IMR-90 (cell line): ENCODE data around the gene DSP. TPM values are rescaled to one million over a fixed set of nuclear protein-coding genes. Genes with fewer than 3 reads are reported as not detected.

Experiments used
- ATAC-seq: fragments of 200-7000 bp; cut with Tn5 transposase; 2 replicates; pipeline ENCODE4 v1.9.1; 2020; ENCODE audit warnings: low read depth, mild to moderate bottlenecking, moderate library complexity
- BruUV-seq: library from RNA; stranded (reverse); fragments of 400-500 nt; replicated peaks from 2 replicates; lab custom pipeline; 2021; lab: Mats Ljungman, UMichigan
- CTCF ChIA-PET: fragments of 300-600 bp; formaldehyde crosslinking; extraction: SDS; loops from one replicate; lab custom pipeline; 2021; ENCODE audit warnings: antibody characterized with exemption; lab: Yijun Ruan, JAX
- POLR2A ChIA-PET: fragments of 300-600 bp; sonication (Branson Sonifier 250); formaldehyde crosslinking; loops from one replicate; lab custom pipeline; 2022; ENCODE audit warnings: antibody characterized with exemption; ENCODE audit not compliant: unreplicated experiment; lab: Charles Lee
- DNase-seq: peaks from one replicate; pipeline ENCODE4 v3.0.0; 2013
- H2AFZ ChIP-seq: replicated peaks from 2 replicates; pipeline ENCODE3; 2013; ENCODE audit warnings: low read length, mild to moderate bottlenecking; ENCODE audit not compliant: poor library complexity
- H2AK5ac ChIP-seq: 2 replicates; pipeline ENCODE4 v1.6.1; 2013; ENCODE audit warnings: low read depth, low read length, inconsistent platforms
- H2AK9ac ChIP-seq: replicated peaks from 2 replicates; pipeline ENCODE3; 2013; ENCODE audit warnings: mild to moderate bottlenecking, low read depth, low read length, moderate library complexity; ENCODE audit not compliant: poor library complexity
- H2BK120ac ChIP-seq: 2 replicates; pipeline ENCODE4 v1.6.1; 2013; ENCODE audit warnings: low read depth, low read length, inconsistent platforms
- H2BK15ac ChIP-seq: 3 replicates; pipeline ENCODE4 v1.6.1; 2013; ENCODE audit warnings: low read depth, low read length, inconsistent platforms
- H2BK20ac ChIP-seq: 2 replicates; pipeline ENCODE4 v1.6.1; 2013; ENCODE audit warnings: low read depth, mild to moderate bottlenecking, inconsistent platforms, low read length, moderate library complexity
- H2BK5ac ChIP-seq: 2 replicates; pipeline ENCODE4 v1.6.1; 2013; ENCODE audit warnings: mild to moderate bottlenecking, low read depth, low read length, inconsistent platforms; ENCODE audit not compliant: poor library complexity, severe bottlenecking
- H3K14ac ChIP-seq: replicated peaks from 2 replicates; pipeline ENCODE4 v1.6.1; 2013; ENCODE audit warnings: low read depth, low read length, inconsistent platforms
- H3K18ac ChIP-seq: 2 replicates; pipeline ENCODE4 v1.6.1; 2013; ENCODE audit warnings: low read depth, low read length, control low read depth
- H3K23ac ChIP-seq: 2 replicates; pipeline ENCODE4 v1.6.1; 2013; ENCODE audit warnings: low read depth, low read length, inconsistent platforms
- H3K27ac ChIP-seq: 2 replicates; pipeline ENCODE4 v1.5.1; 2013; ENCODE audit warnings: mild to moderate bottlenecking, control low read depth, low read length; ENCODE audit not compliant: insufficient read depth
- H3K27me3 ChIP-seq: 2 replicates; pipeline ENCODE4 v1.6.1; 2013; ENCODE audit warnings: low read length; ENCODE audit not compliant: control insufficient read depth, insufficient read depth
- H3K36me3 ChIP-seq: 2 replicates; pipeline ENCODE4 v1.6.1; 2013; ENCODE audit warnings: low read length, mixed read lengths; ENCODE audit not compliant: control insufficient read depth, insufficient read depth
- H3K4ac ChIP-seq: 2 replicates; pipeline ENCODE4 v1.6.1; 2013; ENCODE audit warnings: low read depth, low read length, inconsistent platforms
- H3K4me1 ChIP-seq: 2 replicates; pipeline ENCODE4 v1.6.1; 2013; ENCODE audit warnings: low read length, mixed read lengths; ENCODE audit not compliant: control insufficient read depth, insufficient read depth
- H3K4me2 ChIP-seq: 2 replicates; pipeline ENCODE4 v1.6.1; 2013; ENCODE audit warnings: low read depth, mild to moderate bottlenecking, control low read depth, low read length, moderate library complexity
- H3K4me3 ChIP-seq: 2 replicates; pipeline ENCODE4 v1.5.1; 2013; ENCODE audit warnings: low read depth, mild to moderate bottlenecking, control low read depth, low read length, moderate library complexity; ENCODE audit not compliant: insufficient read depth
- H3K56ac ChIP-seq: 2 replicates; pipeline ENCODE4 v1.6.1; 2013; ENCODE audit warnings: low read length, inconsistent platforms; ENCODE audit not compliant: insufficient read depth; ENCODE audit errors: extremely low read depth
- H3K79me1 ChIP-seq, 2 experiments: 2 replicates each; pipeline ENCODE4 v1.6.1; 2013; ENCODE audit warnings: low read length in 2 of 2, inconsistent platforms in 1 of 2, low read depth in 1 of 2
- H3K9ac ChIP-seq: 2 replicates; pipeline ENCODE4 v1.6.1; 2013; ENCODE audit warnings: low read depth, low read length, control low read depth
- H3K9me1 ChIP-seq: 2 replicates; pipeline ENCODE4 v1.6.1; 2013; ENCODE audit warnings: low read length, inconsistent platforms; ENCODE audit not compliant: insufficient read depth
- H3K9me3 ChIP-seq: 2 replicates; pipeline ENCODE4 v1.6.1; 2013; ENCODE audit warnings: low read length; ENCODE audit not compliant: control insufficient read depth, insufficient read depth
- H4K20me1 ChIP-seq: 2 replicates; pipeline ENCODE4 v1.6.1; 2013; ENCODE audit warnings: low read length, inconsistent platforms; ENCODE audit not compliant: insufficient read depth
- H4K5ac ChIP-seq: 2 replicates; pipeline ENCODE4 v1.6.1; 2013; ENCODE audit warnings: mild to moderate bottlenecking, low read depth, low read length, control low read depth
- H4K8ac ChIP-seq, 2 experiments: 2 replicates each; pipeline ENCODE4 v1.6.1; 2013; ENCODE audit warnings: low read depth in 2 of 2, low read length in 2 of 2, control low read depth in 1 of 2, inconsistent platforms in 1 of 2
- H4K91ac ChIP-seq: 2 replicates; pipeline ENCODE4 v1.6.1; 2013; ENCODE audit warnings: low read depth, low read length, inconsistent platforms; ENCODE audit not compliant: insufficient read depth
- CEBPB ChIP-seq: IDR thresholded peaks from 2 replicates; pipeline ENCODE4 v1.6.1; 2012; ENCODE audit warnings: low read depth, low read length, improper control_type of control experiment
- CHD1 ChIP-seq: IDR thresholded peaks from 2 replicates; pipeline ENCODE4 v1.6.1; 2012; ENCODE audit warnings: low read depth, low read length, improper control_type of control experiment
- ELK1 ChIP-seq: fragments of 150-350 bp; IDR thresholded peaks from 2 replicates; pipeline ENCODE4 v1.6.1; 2016; ENCODE audit warnings: low read depth, mild to moderate bottlenecking, low read length, moderate library complexity, borderline replicate concordance
- POLR2A ChIP-seq: IDR thresholded peaks from 2 replicates; pipeline ENCODE4 v1.6.1; 2012; ENCODE audit warnings: mild to moderate bottlenecking, low read depth, low read length
- RCOR1 ChIP-seq: IDR thresholded peaks from 2 replicates; pipeline ENCODE4 v1.6.1; 2012; ENCODE audit warnings: mild to moderate bottlenecking, low read length, improper control_type of control experiment; ENCODE audit not compliant: insufficient replicate concordance
- WGBS, 2 experiments: methylation state at CpG; one replicate each; pipeline versions ENCODE4 v1.1.5 to v1.1.7; 2013; ENCODE audit warnings: missing lambda C conversion rate in 2 of 2; ENCODE audit not compliant: insufficient read length in 1 of 2; ENCODE audit errors: extremely low coverage in 2 of 2; 5-methylcytosine and 5-hydroxymethylcytosine counted together
- dilution Hi-C: fragments of 300-500 bp; cut with HindIII; formaldehyde crosslinking; loops from one replicate; pipeline ENCODE4 v1.14.3; 2018; ENCODE audit warnings: low sequenced_read_pairs; ENCODE audit not compliant: unreplicated experiment
- in situ Hi-C: fragments of 300-500 bp; cut with MboI; formaldehyde crosslinking; loops from 3 replicates; pipeline ENCODE4 v1.14.3; 2019; ENCODE audit warnings: low sequenced_read_pairs, inconsistent platforms, mixed read lengths
- intact Hi-C: fragments of 100-400 bp; cut with micrococcal nuclease; formaldehyde crosslinking; loops from 2 replicates; pipeline ENCODE4 v1.10.0; 2022
- polyA plus RNA-seq, 3 experiments: library from polyadenylated mRNA; depleted of rRNA; stranded (reverse); fragments of >200 nt; gene quantifications; 2 replicates each; pipeline ENCODE4 v1.2.3, GENCODE V29; 2012; ENCODE audit warnings: low replicate concordance in 1 of 3
- total RNA-seq: library from RNA; depleted of rRNA; stranded (reverse); fragments of >200 nt; gene quantifications from 2 replicates; pipeline ENCODE4 v1.2.3, GENCODE V29; 2012

Gene DSP
- total and polyA plus RNA-seq, 2 of the 4 experiments (the other 2 are of a cell fraction) = 7.1 to 20.1 TPM

- TF ChIP-seq CHD1 = no peak
These were observed 876 bp upstream of the DSP start (continued) for GRCh38 chr6:7540595-7540994.

- Histone ChIP-seq H4K91ac (peak overlapping the region; percentile 12; the same call in 1 of the 2 replicates), H3K9me1 (peaks cover 13% of the 10 kb centered on the region), H3K4me3 (peak overlapping the region; percentile 98), H2BK5ac (peak overlapping the region; percentile 85), H2BK120ac (peak overlapping the region; percentile 54; the same call in 1 of the 2 replicates), H3K27ac (peak overlapping the region; percentile 14; the same call in 1 of the 2 replicates), H4K20me1 (peaks cover 7% of the 10 kb centered on the region; the same call in 1 of the 2 replicates), H3K36me3 (no peaks in the 10 kb centered on the region), H3K9me3 (no peaks in the 10 kb centered on the region), H3K79me1 (peaks cover 0 to 26% of the 10 kb centered on the region in 2 experiments; a peak in 2 of 4 replicates), H3K27me3 (peaks cover 12% of the 10 kb centered on the region; the same call in 1 of the 2 replicates), H3K18ac (no peak overlapping the region), H3K9ac (peak overlapping the region; percentile 84), H2BK20ac (no peak overlapping the region), H3K4ac (peak overlapping the region; percentile 64), H2AK9ac (peak overlapping the region; percentile 86), H3K23ac (peak overlapping the region; percentile 58; the same call in 1 of the 2 replicates), H2AFZ (peak overlapping the region; percentile 94), H3K4me2 (peak overlapping the region; percentile 84), H3K14ac (peak overlapping the region; percentile 44), H4K5ac (no peak overlapping the region), H2BK15ac (no peak overlapping the region), H4K8ac (peak overlapping the region in 1 of 2 experiments; percentile 65; a peak in 2 of 4 replicates), H2AK5ac (no peak overlapping the region), H3K4me1 (peaks cover 6% of the 10 kb centered on the region), H3K56ac (no peak overlapping the region; the same call in 1 of the 2 replicates)
- no TSS peak for BruUV-seq
- dilution Hi-C loops = no loop called here
- 0% methylated on average over 33 of the region's 80 CpGs; no CpG with 5 or more reads in 1 of the 2 experiments for WGBS, 2 experiments
- POLR2A ChIA-PET = no interaction called here
- TF ChIP-seq CEBPB (no peak), POLR2A (peak; percentile 31; the same call in 1 of the 2 replicates), ELK1 (no peak), RCOR1 (no peak)
- ATAC-seq = peak; percentile 33
- in situ Hi-C loops = no loop called here
- no peak for DNase-seq
- intact Hi-C loops = loop anchor here (5.0 kb wide), 1 partner anchor 230 kb away; the partner anchor contains the start of gene SSR1
- CTCF ChIA-PET = no interaction called here
These were observed 798 bp downstream of the DSP start for GRCh38 chr6:7542065-7542873.
